A549 (cell line): ENCODE data around the gene APBB2.

Experiments used
- RFX5 ChIP-seq: fragments of 450-650 bp; IDR thresholded peaks from 2 replicates; pipeline ENCODE4 v1.7.1; 2014; ENCODE audit warnings: antibody characterized with exemption, mild to moderate bottlenecking, moderate library complexity
- ZFP36 ChIP-seq: fragments of 450-650 bp; IDR thresholded peaks from 2 replicates; pipeline ENCODE4 v1.6.1; 2014; ENCODE audit warnings: borderline replicate concordance; ENCODE audit not compliant: partially characterized antibody
- TF ChIP-seq, protein P1 (sequence below): fragments of >200 bp; sonication (Bioruptor Twin); formaldehyde crosslinking; IDR thresholded peaks from 3 replicates; pipeline ENCODE4 v1.6.1; 2016
- TF ChIP-seq, protein P2 (sequence below): fragments of 150-350 bp; IDR thresholded peaks from 2 replicates; pipeline ENCODE4 v1.6.1; 2014; ENCODE audit warnings: low read depth, mild to moderate bottlenecking, low read length
- TF ChIP-seq, protein P3 (sequence below): IDR thresholded peaks from 2 replicates; pipeline ENCODE4 v1.6.1; 2012

DNA sequence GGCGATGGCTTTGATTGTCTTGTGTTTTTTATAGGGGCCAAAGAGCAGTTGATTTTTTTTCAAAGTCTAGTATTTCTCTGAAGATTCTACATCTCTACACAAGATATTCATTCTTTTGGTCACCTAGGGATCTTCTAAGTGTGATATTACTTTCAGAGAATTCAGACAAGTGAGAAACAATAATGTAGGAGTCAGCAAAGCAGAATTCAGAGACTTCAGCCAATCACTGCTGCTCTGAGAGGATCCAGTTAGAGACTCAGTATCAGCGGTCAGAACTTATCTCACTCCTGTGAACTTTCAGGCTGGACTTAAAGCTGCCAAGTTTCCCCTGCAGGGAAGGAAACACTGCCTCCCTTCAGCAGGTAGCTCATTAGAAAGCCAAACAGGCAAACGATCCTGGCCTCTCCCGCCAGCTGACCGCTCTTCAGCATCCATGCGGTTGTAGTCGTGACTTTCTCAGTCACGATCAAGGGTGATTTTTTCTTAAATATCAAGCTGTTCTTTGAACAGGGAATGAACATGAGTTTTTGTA is 405.4 kb downstream of the APBB2 start:
- TF ChIP-seq RFX5 (no peak), ZFP36 (no peak)
- TF ChIP-seq, protein P1, sequence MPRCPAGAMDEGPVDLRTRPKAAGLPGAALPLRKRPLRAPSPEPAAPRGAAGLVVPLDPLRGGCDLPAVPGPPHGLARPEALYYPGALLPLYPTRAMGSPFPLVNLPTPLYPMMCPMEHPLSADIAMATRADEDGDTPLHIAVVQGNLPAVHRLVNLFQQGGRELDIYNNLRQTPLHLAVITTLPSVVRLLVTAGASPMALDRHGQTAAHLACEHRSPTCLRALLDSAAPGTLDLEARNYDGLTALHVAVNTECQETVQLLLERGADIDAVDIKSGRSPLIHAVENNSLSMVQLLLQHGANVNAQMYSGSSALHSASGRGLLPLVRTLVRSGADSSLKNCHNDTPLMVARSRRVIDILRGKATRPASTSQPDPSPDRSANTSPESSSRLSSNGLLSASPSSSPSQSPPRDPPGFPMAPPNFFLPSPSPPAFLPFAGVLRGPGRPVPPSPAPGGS: no peak
- TF ChIP-seq, protein P2, sequence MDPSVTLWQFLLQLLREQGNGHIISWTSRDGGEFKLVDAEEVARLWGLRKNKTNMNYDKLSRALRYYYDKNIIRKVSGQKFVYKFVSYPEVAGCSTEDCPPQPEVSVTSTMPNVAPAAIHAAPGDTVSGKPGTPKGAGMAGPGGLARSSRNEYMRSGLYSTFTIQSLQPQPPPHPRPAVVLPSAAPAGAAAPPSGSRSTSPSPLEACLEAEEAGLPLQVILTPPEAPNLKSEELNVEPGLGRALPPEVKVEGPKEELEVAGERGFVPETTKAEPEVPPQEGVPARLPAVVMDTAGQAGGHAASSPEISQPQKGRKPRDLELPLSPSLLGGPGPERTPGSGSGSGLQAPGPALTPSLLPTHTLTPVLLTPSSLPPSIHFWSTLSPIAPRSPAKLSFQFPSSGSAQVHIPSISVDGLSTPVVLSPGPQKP: no peak
- TF ChIP-seq, protein P3, sequence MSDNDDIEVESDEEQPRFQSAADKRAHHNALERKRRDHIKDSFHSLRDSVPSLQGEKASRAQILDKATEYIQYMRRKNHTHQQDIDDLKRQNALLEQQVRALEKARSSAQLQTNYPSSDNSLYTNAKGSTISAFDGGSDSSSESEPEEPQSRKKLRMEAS: no peak
